Lung (tissue), 12 donors: ENCODE data around the gene MKI67. TPM values are rescaled to one million over a fixed set of nuclear protein-coding genes. Genes with fewer than 3 reads are reported as not detected.

Experiments used
- ATAC-seq: fragments of 200-7000 bp; cut with Tn5 transposase; one replicate; pipeline ENCODE4 v1.9.1; 2020; ENCODE audit warnings: moderate number of reproducible peaks; ENCODE audit not compliant: insufficient read depth, low FRiP score
- DNase-seq, 3 donors: peaks; one replicate each; pipeline ENCODE4 v3.0.0-alpha.2; 2013 to 2017
- H3K27ac ChIP-seq, 2 donors: one replicate each; pipeline ENCODE4 v1.5.1; 2013; ENCODE audit warnings: mild to moderate bottlenecking in 2 of 2, moderate library complexity in 2 of 2, control low read depth in 1 of 2, inconsistent platforms in 1 of 2, low read depth in 1 of 2, low read length in 1 of 2
- H3K27me3 ChIP-seq, 3 donors: one replicate each; pipeline ENCODE4 v1.5.1; 2013; ENCODE audit warnings: low read length in 2 of 3; ENCODE audit not compliant: control insufficient read depth in 3 of 3, insufficient read depth in 3 of 3
- H3K36me3 ChIP-seq, 4 donors: one replicate each; pipeline ENCODE4 v1.5.1; 2013; ENCODE audit warnings: low read length in 4 of 4, mild to moderate bottlenecking in 1 of 4, moderate library complexity in 1 of 4; ENCODE audit not compliant: control insufficient read depth in 4 of 4, insufficient read depth in 4 of 4
- H3K4me1 ChIP-seq, 5 donors: one replicate each; pipeline ENCODE4 v1.5.1; 2013; ENCODE audit warnings: low read length in 5 of 5, mild to moderate bottlenecking in 2 of 5, moderate library complexity in 1 of 5; ENCODE audit not compliant: control insufficient read depth in 5 of 5, insufficient read depth in 5 of 5
- H3K4me3 ChIP-seq: one replicate; pipeline ENCODE4 v1.5.1; 2013; ENCODE audit warnings: mild to moderate bottlenecking, control low read depth, moderate library complexity
- H3K9ac ChIP-seq, 2 donors: one replicate each; pipeline ENCODE4 v1.5.1; 2013; ENCODE audit warnings: low read length in 2 of 2, control low read depth in 1 of 2; ENCODE audit not compliant: insufficient read depth in 1 of 2
- H3K9me3 ChIP-seq, 4 donors: one replicate each; pipeline ENCODE4 v1.5.1; 2013; ENCODE audit warnings: low read length in 3 of 4, mild to moderate bottlenecking in 1 of 4, moderate library complexity in 1 of 4; ENCODE audit not compliant: control insufficient read depth in 4 of 4, insufficient read depth in 3 of 4
- CTCF ChIP-seq: IDR thresholded peaks from 2 replicates; pipeline ENCODE4 v1.5.1; 2012; ENCODE audit warnings: mild to moderate bottlenecking; ENCODE audit errors: control extremely low read depth, extremely low read depth
- WGBS, 2 donors: extraction: QIAGEN DNeasy Blood & Tissue Kit; methylation state at CpG; one replicate each; pipeline ENCODE4 v1.1.7; 2013; 5-methylcytosine and 5-hydroxymethylcytosine counted together
- polyA plus RNA-seq, 2 donors: library from polyadenylated mRNA; stranded (reverse); fragments of 200-250 nt; gene quantifications; one replicate each; pipeline ENCODE4 v1.2.1, GENCODE V29; 2013
- total RNA-seq, 2 donors: library from RNA; depleted of rRNA in 1 of 2; stranded (reverse); fragments of >200 nt in 1 of 2; gene quantifications; one replicate each; pipeline ENCODE4 v1.2.1, GENCODE V29; 2014 to 2021
- donor health status: control.
- donor health status: control.
- donor health status: Bipolar disorder and iron deficiency.
- donor health status: healthy.
- donor health status: DM: yes; HTN: yes; CAD: no.

MKI67 gene
- total and polyA plus RNA-seq, 4 donors: 1.0 to 8.6 (median 2.1) TPM

- no peaks in the 10 kb centered on the region for H3K4me1 ChIP-seq
- no peaks in the 10 kb centered on the region for H3K36me3 ChIP-seq
- 51 to 79% methylated on average over 1 of the region's 1 CpG for WGBS, 2 donors
- DNase-seq (no peak), ATAC-seq (no peak)
- peaks cover 0 to 11% (median 0%) of the 10 kb centered on the region in 3 donors for H3K27me3 ChIP-seq
- no peak overlapping the region for H3K4me3 ChIP-seq
- no peak overlapping the region for H3K27ac ChIP-seq
- H3K9ac ChIP-seq: no peak overlapping the region
- H3K9me3 ChIP-seq: peaks cover 0 to 15% (median 3%) of the 10 kb centered on the region in 4 donors
- TF ChIP-seq CTCF: no peak
These were observed 47.2 kb upstream of the MKI67 start for GRCh38 chr10:128173386-128173785.

DNA sequence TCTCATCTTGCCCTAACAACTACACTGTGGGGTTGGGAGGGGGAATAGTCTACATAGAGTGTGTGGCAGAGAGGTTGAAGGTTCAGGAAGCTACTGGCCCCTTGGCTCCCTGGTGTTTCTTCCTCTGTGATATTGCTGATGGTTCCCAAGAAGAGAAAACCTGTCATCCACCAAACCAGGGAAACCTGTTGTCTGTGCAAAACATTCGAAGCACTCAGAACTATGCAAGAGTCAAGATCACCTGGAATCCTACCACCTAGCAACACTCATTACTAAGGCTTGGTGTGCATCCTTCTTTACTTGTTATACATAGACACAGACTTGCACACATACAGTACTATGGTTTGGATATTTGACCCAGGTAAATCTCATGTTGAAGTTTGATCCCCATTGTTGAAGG is 46.5 kb upstream of the MKI67 start:
- DNase-seq (no peak), ATAC-seq (no peak)
- Histone ChIP-seq H3K36me3 (no peaks in the 10 kb centered on the region), H3K9me3 (peaks cover 0 to 15% (median 3%) of the 10 kb centered on the region in 4 donors), H3K4me3 (no peak overlapping the region), H3K27me3 (peaks cover 0 to 11% (median 0%) of the 10 kb centered on the region in 3 donors), H3K4me1 (no peaks in the 10 kb centered on the region), H3K27ac (no peak overlapping the region), H3K9ac (no peak overlapping the region)
- 77 to 94% methylated on average over 1 of the region's 1 CpG for WGBS, 2 donors
- TF ChIP-seq CTCF: no peak

DNA sequence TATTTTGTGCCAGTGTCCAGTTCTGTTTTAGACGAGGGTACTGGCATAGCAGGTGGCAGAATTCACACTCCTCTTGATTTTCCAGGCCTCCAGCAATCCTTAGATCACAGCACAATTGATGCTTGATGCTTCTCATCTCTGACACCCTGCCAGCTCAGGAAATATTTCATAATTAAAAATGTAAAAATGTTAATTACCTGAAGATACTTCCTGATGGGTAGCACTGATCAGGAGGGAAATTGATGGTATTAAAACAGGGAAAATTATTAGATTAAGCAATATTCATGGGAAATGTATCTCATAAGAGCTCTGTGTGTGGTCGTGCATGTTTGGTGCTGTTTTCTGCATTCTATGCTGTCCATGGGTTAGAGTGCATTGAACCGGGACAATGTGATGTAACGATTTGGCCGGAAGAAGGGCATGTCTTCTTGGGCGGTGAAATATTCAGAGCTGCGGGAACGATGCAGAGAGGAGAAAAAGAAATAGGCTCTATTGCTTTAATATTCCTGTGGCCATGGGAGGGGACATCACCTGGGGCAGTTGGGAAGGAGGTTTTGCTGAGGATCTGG is 43.7 kb upstream of the MKI67 start:
- DNase-seq (no peak), ATAC-seq (no peak)
- peaks cover 0 to 12% (median 3%) of the 10 kb centered on the region in 4 donors for H3K9me3 ChIP-seq
- TF ChIP-seq CTCF: no peak
- no peaks in the 10 kb centered on the region for H3K36me3 ChIP-seq
- H3K4me1 ChIP-seq: no peaks in the 10 kb centered on the region
- no peak overlapping the region for H3K9ac ChIP-seq
- H3K27me3 ChIP-seq: peaks cover 0 to 11% (median 0%) of the 10 kb centered on the region in 3 donors
- H3K27ac ChIP-seq: no peak overlapping the region
- 82 to 92% methylated on average over 8 of the region's 8 CpGs for WGBS, 2 donors
- no peak overlapping the region for H3K4me3 ChIP-seq
